ENCODE measurements around the gene NEK10.

- TF ChIP-seq REST (IDR thresholded peaks at IDR 0.05): no peak
- TF ChIP-seq POLR2A (IDR thresholded peaks at IDR 0.05; ENCODE audit: low read length): no peak
- TF ChIP-seq E2F6 (IDR thresholded peaks at IDR 0.05; ENCODE audit: borderline replicate concordance, low read depth): no peak
Measured at GRCh38 chr3:27358372-27358771, 10.8 kb downstream of the NEK10 start.

Measured in A549 (cell line).